ENCODE data around the gene ATG13.
"Not testable (repeated sequence)": the region's sequence is repeated elsewhere in the genome, so short reads cannot be mapped to it uniquely, and the experiment has no call there.

ATG13 gene

DNA sequence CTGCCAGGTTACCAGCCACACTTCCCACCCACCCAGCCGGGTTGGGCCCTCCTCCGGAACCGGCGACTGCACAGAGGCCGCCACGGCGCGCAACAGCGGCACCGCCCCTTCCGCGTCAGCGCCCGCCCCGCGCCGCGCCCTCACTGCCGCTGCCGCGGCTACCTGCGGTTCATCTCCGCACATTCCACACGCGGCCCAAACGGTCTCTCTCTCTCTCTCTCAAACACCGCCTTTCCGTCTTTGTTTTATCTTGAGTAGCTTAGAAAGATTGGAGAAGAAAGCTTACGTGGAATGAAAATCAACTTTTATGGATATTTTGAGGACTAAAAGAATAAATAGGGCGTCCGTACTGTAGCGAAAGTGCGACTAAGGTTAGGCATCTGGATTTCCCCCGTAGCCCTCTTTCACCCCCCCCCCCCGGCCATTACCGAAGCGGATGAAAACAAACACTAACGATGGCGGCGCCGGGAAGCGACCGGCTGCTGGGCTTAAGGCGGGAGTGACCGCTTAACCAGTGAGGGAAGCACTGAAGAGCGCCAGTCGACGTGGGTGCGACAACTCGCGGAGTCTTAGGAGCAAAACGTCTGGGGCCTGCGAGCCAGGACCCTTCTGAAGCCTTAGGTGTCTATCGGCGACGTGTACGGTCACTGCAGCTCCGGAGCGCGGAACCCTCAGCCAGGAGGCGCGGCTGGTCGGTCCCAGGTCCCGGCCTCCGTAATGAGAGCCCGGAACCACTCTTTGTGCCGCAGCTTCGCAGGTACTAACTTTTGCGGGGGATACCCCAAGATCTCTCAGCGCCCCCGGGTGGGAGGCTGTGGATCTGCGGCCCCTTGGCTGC, at the start of gene ATG13, which contains the start of gene HARBI1:
ATG13 (plus strand) TSS at position 420 of the 838 bp plus-strand sequence. CDS start 26,739 bp downstream, outside the sequence.
HARBI1 (minus strand) TSS at position 94 of the 838 bp plus-strand sequence. CDS start 990 bp downstream, outside the sequence.
- DNase-seq (ENCODE audit: low spot score): peak; percentile 97

DNA sequence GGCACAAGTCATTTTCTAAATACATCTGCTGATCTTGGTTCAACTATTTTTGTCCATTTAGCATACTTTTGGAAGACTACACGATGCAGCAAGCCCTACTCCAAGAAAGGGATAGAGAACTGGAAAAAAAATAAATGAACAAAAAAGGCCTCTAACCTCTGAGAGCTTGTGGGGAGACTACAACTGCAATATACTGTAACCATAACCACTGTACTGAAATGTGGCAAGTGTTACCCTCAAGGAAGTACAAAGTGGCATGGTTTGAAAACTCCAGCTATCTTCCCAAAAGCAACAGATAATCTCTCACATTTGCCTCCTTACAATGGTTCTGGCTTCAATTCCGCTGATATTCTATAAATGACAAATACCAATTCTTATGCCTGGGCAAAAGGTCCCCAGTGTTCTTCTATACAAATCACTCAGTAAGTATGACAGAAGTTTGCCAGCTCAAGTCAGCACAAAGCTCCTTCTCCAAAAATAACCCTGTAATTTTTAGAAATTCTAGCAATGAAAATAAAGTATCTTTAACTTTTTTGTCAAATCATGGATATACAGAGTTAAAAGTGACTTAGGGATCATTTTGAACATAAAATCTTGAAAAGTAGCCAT, 46.5 kb upstream of the ATG13 start:
- DNase-seq (ENCODE audit: low spot score): no peak

DNA sequence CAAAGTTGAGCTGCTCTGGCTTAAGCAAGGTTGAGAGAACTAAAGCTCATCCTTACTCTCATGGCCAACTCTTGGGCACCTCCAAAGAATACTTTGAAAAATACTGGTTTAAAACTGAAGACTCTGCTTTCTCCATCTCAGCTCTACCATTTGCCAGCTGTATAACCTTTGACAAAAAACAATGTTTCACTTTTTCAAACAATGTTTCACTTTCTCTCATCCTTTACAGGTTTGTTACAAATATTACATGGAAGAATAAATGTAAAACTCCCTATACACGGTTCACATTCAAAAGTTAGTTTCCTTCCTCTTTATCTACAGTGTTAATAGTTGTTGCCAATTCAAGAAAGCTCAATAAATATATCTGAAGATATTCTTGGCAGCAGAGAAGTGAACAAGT, 42.7 kb upstream of the ATG13 start:
- no peak for DNase-seq (ENCODE audit: low spot score)

DNA sequence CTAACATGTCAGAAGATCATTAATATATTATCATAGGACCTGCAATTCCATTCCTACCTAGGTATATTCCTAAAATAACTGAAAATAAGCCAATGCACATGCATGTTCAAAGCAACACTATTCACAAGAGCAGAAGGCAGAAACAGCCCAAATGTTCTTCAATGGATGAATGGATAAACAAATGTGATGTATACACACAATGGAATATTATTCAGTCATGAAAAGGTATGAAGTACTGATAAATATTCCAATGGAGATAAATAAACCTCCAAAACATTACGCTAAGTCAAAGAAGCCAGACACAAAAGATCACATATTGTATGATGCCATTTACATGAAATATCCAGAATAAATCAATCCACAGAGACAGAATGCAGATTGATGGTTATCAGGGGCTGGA, 40.3 kb upstream of the ATG13 start:
- DNase-seq (ENCODE audit: low spot score): no peak

DNA sequence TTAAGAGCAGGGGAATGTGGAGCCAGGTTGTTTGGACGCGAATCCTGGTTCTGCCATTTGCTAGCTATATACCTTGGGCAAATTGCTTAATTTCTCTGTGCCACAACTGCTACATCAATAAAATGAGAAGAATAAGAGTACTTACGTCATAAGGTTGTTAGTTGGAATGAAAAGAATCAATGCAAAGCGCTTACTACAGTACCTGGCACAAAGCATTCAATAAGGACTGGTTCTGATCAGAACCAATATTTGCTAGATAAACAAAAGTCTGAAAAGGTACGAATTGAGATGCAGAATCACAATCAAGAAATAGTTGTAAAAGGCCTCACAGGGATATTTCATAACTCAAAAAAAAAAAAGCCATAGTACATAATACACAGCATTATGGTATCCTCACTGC, 34.8 kb upstream of the ATG13 start:
- DNase-seq (ENCODE audit: low spot score): no peak

DNA sequence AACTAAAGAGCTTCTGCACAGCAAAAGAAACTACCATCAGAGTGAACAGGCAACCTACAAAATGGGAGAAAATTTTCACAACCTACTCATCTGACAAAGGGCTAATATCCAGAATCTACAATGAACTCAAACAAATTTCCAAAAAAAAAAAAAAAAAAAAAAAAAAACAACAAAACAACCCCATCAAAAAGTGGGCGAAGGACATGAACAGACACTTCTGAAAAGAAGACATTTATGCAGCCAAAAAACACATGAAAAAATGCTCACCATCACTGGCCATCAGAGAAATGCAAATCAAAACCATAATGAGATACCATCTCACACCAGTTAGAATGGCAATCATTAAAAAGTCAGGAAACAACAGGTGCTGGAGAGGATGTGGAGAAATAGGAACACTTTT, 33.8 kb upstream of the ATG13 start:
- not testable (repeated sequence) for DNase-seq (ENCODE audit: low spot score)

DNA sequence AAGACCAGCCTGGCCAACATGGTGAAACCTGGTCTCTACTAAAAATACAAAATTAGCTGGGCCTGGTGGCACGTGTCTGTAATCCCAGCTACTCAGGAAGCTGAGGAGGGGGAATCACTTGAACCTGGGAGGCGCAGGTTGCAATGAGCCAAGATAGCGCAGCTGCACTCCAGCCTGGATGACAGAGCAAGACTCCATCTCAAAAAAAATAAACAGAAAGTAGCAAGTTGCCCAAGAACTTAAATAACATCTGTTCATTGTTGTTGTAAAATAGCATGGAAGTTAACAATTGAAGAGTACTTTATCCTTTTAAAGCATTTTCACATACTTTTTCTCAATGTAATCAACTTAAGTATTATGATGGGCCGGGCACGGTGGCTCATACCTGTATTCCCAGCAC, 29.2 kb upstream of the ATG13 start:
- DNase-seq (ENCODE audit: low spot score): no peak

DNA sequence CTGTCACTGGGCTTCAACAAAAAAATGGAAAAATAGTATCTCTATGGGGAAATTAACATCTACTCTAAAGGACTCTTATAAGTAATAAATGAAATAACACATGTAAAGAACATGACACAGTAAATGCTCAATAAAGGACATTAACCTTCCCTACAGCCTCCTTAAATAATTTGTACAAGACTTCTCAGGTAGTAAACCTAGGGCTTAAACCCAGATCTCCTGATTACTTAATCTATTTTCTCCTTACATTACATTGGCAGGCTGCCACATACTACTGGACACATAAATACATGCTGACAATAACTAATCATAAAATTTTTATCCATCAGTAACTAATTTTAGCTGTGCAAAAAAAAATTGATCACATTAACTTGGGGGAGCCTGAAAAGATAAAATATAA, 28.4 kb upstream of the ATG13 start:
- DNase-seq (ENCODE audit: low spot score): no peak

DNA sequence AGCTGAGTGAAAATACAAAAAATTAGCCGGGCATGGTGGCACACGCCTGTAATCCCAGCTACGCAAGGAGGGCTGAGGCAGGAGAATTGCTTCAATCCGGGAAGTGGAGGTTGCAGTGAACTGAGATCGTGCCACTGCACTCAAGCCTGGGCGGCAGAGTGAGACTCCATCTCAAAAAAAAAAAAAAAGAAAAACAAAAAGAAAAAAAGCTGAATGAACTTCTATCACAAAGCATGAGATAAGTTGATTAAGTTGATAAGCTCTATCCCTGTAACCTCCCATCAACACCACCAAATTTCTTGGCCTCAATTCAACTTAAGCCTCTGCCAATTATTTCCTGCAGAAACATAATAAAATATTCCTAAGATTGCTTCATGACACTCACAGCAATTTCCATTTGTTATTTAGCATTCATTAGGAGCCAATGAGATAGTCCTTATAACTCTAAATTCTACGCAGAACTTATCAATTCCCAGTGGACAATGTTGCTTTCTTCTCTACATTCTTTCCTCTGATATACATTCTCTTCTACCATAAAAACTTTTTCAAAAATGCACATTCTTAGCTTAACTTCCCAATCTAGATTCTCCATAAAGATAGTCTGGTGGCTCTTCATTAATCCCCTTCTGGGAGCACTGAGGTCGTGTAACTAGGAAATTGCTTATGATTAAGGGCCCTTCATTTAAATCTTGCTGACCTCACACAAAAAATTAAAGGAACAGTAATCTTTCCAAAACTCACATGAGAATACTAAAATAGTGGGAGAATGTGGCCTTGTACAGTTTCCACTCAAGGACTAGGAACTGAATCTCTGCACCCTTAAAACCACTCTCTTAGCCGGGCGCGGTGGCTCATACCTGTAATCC, 26.4 kb upstream of the ATG13 start:
- DNase-seq (ENCODE audit: low spot score): no peak

DNA sequence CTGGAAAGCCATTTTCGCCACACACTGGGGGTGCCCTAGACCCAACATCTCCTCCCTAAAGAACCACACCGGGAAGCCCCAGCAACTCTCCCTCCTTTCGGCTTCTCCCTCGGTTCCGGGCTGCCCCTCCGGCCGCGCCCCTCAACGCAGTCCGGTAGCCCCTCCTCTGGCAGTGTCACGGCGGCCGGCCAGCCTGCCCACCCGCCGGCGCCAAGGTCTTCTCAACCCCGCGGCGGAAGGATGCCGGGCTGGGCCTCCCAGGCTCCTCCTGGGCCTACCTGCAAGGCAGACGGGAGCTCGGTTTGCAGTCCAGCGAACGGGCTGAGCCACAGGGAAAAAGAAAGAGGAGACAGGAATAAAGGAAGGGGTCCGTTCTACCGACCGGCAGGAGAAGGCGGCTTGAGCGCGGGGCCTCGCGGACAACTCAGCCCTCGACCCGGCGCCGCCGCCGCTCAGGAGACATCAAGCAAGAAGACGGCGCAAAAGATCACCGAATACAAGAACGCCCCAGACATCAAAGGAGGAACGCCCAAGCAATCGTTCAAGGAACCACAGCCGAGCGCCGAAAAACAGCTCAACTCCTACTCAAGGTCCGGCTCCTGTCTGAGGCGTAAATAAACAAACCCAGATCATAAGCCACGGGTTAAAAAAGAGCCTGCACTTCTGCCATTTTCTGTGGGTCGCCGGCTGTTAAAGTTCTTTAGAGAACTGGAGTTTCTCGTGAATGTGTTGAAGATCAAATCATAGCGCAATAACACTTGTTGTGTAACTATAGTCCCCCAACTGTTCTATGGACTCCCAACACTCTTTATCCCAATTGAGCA, 23.6 kb upstream of the ATG13 start, which contains the start of gene AMBRA1:
AMBRA1 (minus strand) TSS at position 474 of the 824 bp plus-strand sequence. CDS start 45,643 bp downstream, outside the sequence.
- peak; percentile 86 for DNase-seq (ENCODE audit: low spot score)

DNA sequence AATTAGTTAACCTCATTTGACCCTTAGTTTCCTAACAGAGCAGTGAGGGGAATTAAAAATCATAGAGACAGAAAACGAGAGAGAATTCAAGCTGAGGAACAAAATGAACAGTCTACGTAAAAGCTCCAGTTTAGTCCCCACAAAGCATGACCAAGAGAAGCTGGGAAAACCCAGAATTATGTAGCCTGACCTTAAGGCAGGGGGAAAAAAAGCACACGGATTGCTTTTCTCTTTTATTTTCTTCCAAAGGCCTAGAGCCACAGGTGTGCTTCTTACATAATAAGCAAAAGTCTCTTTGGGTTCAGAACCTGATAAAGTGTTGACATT, 23.0 kb upstream of the ATG13 start:
- no peak for DNase-seq (ENCODE audit: low spot score)

DNA sequence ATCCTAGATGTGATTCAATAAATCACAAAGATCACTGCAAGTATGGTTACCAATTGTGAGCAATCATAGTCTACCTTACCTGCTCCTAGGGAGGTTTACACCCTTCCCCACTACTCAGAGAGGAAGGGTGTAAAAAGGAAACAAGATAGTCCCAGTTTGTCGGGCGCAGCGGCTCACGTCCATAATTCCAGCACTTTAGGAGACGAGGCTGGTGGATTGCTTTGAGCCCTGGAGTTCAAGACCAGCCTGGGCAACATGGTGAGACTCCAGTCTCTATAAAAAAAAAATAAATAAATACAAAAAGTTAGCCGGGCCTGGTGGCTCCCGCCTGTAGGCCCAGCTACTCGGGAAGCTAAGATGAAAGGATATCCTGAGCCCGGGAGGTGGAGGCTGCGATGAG, 22.6 kb upstream of the ATG13 start:
- no peak for DNase-seq (ENCODE audit: low spot score)

DNA sequence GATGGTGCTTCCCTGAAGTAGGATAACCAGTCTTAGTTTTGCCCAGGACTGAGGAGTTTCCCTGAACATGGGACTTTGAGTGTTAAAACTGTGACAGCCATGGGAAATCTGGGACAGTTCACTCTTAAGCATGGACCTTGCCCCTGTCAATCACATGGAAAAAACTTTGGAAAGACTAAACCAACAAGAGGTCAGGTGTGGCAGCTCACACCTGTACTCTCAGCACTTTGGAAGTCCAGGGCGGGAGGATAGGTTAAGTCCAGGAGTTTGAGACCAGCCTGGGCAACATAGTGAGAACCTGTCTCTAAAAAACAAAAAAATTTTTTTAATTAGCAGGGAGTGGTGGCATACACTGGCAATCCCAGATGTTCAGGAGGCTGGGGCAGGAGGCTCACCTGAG, 20.2 kb upstream of the ATG13 start:
- no peak for DNase-seq (ENCODE audit: low spot score)

DNA sequence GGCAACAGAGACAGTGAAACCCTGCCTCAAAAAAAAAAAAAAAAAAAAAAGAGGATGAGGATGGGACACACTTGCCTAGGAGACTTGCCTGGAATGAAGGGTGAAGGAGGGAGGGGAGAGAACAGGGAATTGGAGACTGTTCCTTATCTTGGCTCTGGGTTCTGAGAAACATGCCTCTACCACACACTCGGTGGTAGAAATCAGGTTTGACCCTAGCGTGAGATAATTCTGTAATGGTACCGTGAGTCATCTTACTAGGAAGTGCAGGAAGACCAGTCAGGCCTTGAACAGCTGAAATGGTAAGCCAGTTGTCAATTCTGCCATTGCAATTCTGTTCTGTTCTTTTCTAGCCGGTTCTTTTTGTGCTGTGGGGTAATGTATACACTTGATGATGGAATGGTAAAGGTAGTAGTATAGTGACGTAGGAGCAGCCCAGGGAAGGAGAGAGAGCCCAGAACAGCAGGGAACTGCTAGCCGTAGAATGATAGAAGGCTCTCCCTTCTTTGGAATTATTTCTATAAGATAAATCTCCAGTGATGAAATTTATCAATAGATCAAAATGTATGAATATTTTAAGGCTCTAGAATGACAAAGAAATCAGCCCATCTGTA, 19.6 kb upstream of the ATG13 start:
- no peak for DNase-seq (ENCODE audit: low spot score)

DNA sequence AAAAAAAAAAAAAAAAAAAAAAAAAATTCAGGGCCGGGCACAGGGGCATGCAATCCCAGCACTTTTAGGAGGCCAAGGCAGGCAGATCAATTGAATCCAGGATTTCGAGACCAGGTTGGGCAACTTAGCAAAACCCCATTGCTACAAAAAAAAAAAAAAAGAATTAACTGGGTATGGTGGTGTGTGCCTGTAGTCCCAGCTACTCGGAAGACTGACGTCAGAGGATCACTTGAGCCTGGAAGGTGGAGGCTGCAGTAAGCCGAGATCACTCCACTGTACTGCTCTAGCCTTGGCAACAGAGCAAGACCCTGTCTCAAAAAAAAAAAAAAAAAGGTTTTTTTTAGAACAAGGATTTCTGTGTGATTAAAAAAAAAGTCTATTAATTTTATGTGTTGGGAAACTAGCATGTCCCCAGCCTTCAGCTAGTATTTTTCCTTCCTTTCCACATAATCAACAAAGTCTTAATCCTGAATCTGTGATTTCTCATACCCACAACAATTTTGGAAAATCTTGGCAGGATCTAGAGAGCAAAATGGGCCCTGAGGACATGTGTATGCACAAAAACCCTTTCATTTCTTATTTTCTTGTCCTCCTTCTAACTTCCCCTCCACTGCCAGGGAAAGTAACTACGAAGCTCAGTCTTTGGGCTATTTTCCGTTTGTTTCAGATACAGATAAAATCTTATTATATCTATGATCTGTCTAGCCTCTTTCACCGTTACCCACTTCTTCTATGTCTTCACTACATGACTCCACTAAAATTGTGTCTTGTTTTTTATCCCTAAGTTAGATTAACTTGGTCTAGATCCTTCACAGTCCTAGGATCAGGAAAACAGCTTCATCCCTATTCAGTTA, 17.8 kb upstream of the ATG13 start:
- no peak for DNase-seq (ENCODE audit: low spot score)

DNA sequence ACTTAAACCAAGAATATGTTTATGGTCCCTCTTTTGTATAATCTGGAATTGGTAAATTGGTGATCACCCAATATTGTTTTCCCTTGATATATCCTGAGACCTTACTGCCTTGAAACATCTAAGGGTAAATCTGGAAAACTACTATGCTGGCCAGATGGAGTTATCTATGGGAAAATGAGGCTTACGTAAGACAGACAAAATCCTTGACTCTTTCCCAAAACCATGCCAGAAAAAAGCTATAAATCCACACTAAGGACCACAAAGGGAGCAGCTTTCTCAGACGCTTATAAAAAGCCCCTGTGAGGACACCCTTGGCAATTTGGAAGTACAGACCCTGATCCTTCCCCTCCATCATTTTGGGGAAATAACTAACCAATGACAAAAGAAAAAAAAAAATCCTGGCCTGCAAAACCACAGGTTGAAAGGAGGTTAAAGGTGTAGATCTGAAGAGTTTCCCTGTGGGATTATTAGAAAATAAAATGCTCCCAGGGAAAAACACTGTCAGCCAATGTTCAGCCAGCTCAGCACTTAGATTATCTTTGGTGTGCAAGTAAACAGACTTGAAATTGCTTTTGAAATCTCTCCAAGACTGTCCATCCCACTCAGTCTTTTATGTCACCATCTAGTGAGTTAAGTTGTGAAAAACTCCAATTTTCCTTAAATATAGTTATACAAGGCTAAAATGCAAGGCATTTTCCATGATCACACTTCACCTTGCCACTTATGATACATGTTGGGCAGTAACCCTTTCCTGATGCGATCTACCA, 17.0 kb upstream of the ATG13 start:
- no peak for DNase-seq (ENCODE audit: low spot score)

DNA sequence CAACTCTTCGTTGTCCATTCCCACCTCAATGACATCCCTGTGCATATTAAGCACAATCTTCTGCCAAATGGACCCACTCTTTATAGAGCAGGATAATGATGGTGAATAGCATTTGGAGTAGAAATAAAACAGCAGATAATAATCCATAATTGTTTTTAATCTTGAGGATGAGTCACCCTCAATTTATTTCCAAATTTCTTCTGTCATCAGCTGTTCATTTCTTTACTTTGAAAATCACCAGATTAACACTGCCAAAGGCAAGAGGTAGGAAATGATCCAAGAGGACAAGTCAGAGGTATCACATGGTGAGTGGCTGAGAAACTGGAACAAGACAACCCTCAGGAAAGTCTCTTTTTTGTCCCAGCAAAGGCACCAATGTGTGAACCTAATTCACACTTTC, 16.2 kb upstream of the ATG13 start:
- DNase-seq (ENCODE audit: low spot score): no peak

DNA sequence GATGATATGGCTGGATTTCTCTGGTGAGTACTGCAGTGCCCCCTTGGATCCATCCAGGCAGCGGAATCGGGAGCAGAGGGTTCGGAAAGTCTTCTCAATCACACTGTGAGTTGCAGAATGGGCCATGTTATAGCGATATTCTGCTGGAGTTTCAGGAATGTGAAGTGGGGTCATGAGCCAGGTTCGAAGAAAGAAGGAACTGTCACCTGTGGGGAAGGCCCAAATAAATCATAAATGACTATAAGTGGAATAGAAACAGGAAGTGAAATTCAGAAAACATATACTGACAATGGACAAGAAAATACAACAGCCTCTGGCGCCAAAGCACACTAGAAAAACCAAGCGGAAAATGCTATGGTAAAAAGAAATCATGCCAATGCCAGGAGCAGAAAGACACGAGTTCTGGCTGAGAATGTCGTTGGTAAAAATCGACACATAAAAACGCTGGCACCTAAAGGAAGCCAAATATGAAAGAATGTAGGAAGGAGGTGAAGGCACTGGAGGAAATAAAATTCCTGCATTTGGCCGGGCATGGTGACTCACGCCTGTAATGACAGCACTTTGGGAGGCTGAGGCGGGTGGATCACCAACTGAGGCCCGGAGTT, 13.5 kb upstream of the ATG13 start:
- DNase-seq (ENCODE audit: low spot score): no peak

DNA sequence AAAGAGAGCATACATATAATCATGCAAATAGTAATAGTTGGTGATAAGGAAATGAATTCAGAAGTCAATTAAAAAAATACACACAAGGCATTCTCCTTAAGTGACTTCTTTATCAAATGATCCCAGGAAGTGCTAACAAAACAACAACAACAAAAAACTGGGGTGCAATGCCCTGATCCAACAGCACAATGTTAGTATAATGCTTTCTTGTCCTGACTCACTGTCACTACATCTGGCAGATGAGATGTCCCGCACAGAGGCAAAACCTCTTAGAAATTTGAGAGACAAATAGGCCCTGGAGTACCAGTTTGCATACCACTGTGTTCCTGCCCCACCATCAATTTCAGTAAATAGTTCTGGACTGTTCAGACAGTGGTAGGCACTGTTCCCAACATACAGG, 12.6 kb upstream of the ATG13 start:
- no peak for DNase-seq (ENCODE audit: low spot score)
